ENCODE results near the gene NARS2. TPM values are rescaled to one million over a fixed set of nuclear protein-coding genes. Genes with fewer than 3 reads are reported as not detected.

Gene NARS2
- total and polyA plus RNA-seq, 2 donors (not counting 1 experiment from before 2014, with no cell fraction given): 9.7 to 14.6 TPM

- no peaks in the 10 kb centered on the region for H4K20me1 ChIP-seq (ENCODE audit: control insufficient read depth, insufficient read depth, low read length, poor library complexity, severe bottlenecking)
- no peak overlapping the region for H3K27ac ChIP-seq (ENCODE audit: low read length in 2 of 2)
- DNase-seq: no peak
- H3K27me3 ChIP-seq (replicated peaks in 1 of 4; ENCODE audit: control extremely low read depth in 1 of 4, control insufficient read depth in 3 of 4, insufficient read depth in 4 of 4, low read length in 3 of 4): no peaks in the 10 kb centered on the region
- intact Hi-C loops (cut with micrococcal nuclease): no loop called here
- Mint-ChIP-seq H3K4me1 (peaks cover 34% of the 10 kb centered on the region), H3K27ac (no peak overlapping the region), H3K4me3 (no peak overlapping the region), H3K27me3 (no peaks in the 10 kb centered on the region), H3K9me3 (ENCODE audit: insufficient read depth) (no peaks in the 10 kb centered on the region)
- no peak overlapping the region for H3K9ac ChIP-seq (ENCODE audit: low read length)
- no CpG with 5 or more reads among the region's 1 CpG for WGBS (ENCODE audit: insufficient coverage)
- no peak overlapping the region for H3K4me3 ChIP-seq (ENCODE audit: control extremely low read depth in 1 of 5, extremely low read depth in 1 of 5, insufficient read depth in 1 of 5, low read depth in 2 of 5, low read length in 4 of 5)
- H3K79me2 ChIP-seq (ENCODE audit: control insufficient read depth, insufficient read depth, low read length): peaks cover 63% of the 10 kb centered on the region
- ATAC-seq (ENCODE audit: low read depth): no peak
- CTCF ChIA-PET: interaction anchor here (1.1 kb wide), 1 partner anchor 14 kb away, joined by 3 read pairs; no protein-coding TSS in a partner anchor
- TF ChIP-seq CTCF (IDR thresholded peaks at IDR 0.05): no peak
- no peak for TF ChIP-seq EZH2 (IDR thresholded peaks at IDR 0.05; ENCODE audit: borderline replicate concordance, insufficient read depth, low read depth, low read length, poor library complexity, severe bottlenecking)
- no peaks in the 10 kb centered on the region for H3K36me3 ChIP-seq (replicated peaks in 1 of 2; ENCODE audit: control extremely low read depth in 1 of 2, control insufficient read depth in 1 of 2, extremely low read depth in 1 of 2, insufficient read depth in 2 of 2, low read length in 1 of 2)
- H3K9me3 ChIP-seq (ENCODE audit: control extremely low read depth in 1 of 3, control insufficient read depth in 2 of 3, insufficient read depth in 1 of 3, low read length in 2 of 3): no peaks in the 10 kb centered on the region
- no peak overlapping the region for H3K4me2 ChIP-seq (replicated peaks; ENCODE audit: low read depth, low read length, poor library complexity, severe bottlenecking)
- POLR2A ChIA-PET: interaction anchor here (0.7 kb wide), 1 partner anchor 33 kb away, joined by 7 read pairs; no protein-coding TSS in a partner anchor
- no peak overlapping the region for H2AFZ ChIP-seq (ENCODE audit: insufficient read depth, low read depth, low read length, poor library complexity, severe bottlenecking)
- peaks cover 8 to 11% of the 10 kb centered on the region in 2 donors for H3K4me1 ChIP-seq (ENCODE audit: control insufficient read depth in 2 of 2, insufficient read depth in 2 of 2, low read length in 2 of 2)
Observed at GRCh38 chr11:78400116-78400515, 174.5 kb downstream of the NARS2 start.

GRCh38 chr11:78399136-78399535 lies 175.5 kb downstream of the NARS2 start:
- H3K4me3 Mint-ChIP-seq: no peak overlapping the region
- Histone ChIP-seq H3K4me3 (ENCODE audit: control extremely low read depth in 1 of 5, extremely low read depth in 1 of 5, insufficient read depth in 1 of 5, low read depth in 2 of 5, low read length in 4 of 5) (no peak overlapping the region), H2AFZ (ENCODE audit: insufficient read depth, low read depth, low read length, poor library complexity, severe bottlenecking) (no peak overlapping the region), H3K4me2 (replicated peaks; ENCODE audit: low read depth, low read length, poor library complexity, severe bottlenecking) (no peak overlapping the region), H3K27me3 (replicated peaks in 1 of 4; ENCODE audit: control extremely low read depth in 1 of 4, control insufficient read depth in 3 of 4, insufficient read depth in 4 of 4, low read length in 3 of 4) (no peaks in the 10 kb centered on the region), H4K20me1 (ENCODE audit: control insufficient read depth, insufficient read depth, low read length, poor library complexity, severe bottlenecking) (no peaks in the 10 kb centered on the region), H3K27ac (ENCODE audit: low read length in 2 of 2) (no peak overlapping the region), H3K9me3 (ENCODE audit: control extremely low read depth in 1 of 3, control insufficient read depth in 2 of 3, insufficient read depth in 1 of 3, low read length in 2 of 3) (no peaks in the 10 kb centered on the region), H3K36me3 (replicated peaks in 1 of 2; ENCODE audit: control extremely low read depth in 1 of 2, control insufficient read depth in 1 of 2, extremely low read depth in 1 of 2, insufficient read depth in 2 of 2, low read length in 1 of 2) (no peaks in the 10 kb centered on the region), H3K4me1 (ENCODE audit: control insufficient read depth in 2 of 2, insufficient read depth in 2 of 2, low read length in 2 of 2) (peaks cover 8 to 11% of the 10 kb centered on the region in 2 donors), H3K9ac (ENCODE audit: low read length) (no peak overlapping the region), H3K79me2 (ENCODE audit: control insufficient read depth, insufficient read depth, low read length) (peaks cover 63% of the 10 kb centered on the region)
- no peak for DNase-seq
- no peak for ATAC-seq (ENCODE audit: low read depth)
- H3K4me1 Mint-ChIP-seq: peaks cover 38% of the 10 kb centered on the region
- intact Hi-C loops (cut with micrococcal nuclease): no loop called here
- POLR2A ChIA-PET: no interaction called here
- no peak overlapping the region for H3K27ac Mint-ChIP-seq
- H3K9me3 Mint-ChIP-seq (ENCODE audit: insufficient read depth): no peaks in the 10 kb centered on the region
- WGBS (ENCODE audit: insufficient coverage): 100% methylated on average over 2 of the region's 4 CpGs
- CTCF ChIA-PET: interaction anchor here (1.0 kb wide), 1 partner anchor 14 kb away, joined by 4 read pairs; no protein-coding TSS in a partner anchor
- TF ChIP-seq EZH2 (IDR thresholded peaks at IDR 0.05; ENCODE audit: borderline replicate concordance, insufficient read depth, low read depth, low read length, poor library complexity, severe bottlenecking): no peak
- TF ChIP-seq CTCF (IDR thresholded peaks at IDR 0.05): no peak
- no peaks in the 10 kb centered on the region for H3K27me3 Mint-ChIP-seq

All from B cell (primary cell).